ENCODE measurements around the gene ITFG2.
"Not testable (repeated sequence)": the region's sequence is repeated elsewhere in the genome, so short reads cannot be mapped to it uniquely, and the experiment has no call there.

The ITFG2 gene

GRCh38 chr12:2857576-2857975 is 45.1 kb downstream of the ITFG2 start:
- ChIA-PET POLR2A (no interaction called here), CTCF (interaction anchor here (1.0 to 7.5 kb wide), 6 partner anchors 8 to 177 kb away, joined by 3 to 56 read pairs (median 4); no protein-coding TSS in a partner anchor)
- TF ChIP-seq, protein P1, sequence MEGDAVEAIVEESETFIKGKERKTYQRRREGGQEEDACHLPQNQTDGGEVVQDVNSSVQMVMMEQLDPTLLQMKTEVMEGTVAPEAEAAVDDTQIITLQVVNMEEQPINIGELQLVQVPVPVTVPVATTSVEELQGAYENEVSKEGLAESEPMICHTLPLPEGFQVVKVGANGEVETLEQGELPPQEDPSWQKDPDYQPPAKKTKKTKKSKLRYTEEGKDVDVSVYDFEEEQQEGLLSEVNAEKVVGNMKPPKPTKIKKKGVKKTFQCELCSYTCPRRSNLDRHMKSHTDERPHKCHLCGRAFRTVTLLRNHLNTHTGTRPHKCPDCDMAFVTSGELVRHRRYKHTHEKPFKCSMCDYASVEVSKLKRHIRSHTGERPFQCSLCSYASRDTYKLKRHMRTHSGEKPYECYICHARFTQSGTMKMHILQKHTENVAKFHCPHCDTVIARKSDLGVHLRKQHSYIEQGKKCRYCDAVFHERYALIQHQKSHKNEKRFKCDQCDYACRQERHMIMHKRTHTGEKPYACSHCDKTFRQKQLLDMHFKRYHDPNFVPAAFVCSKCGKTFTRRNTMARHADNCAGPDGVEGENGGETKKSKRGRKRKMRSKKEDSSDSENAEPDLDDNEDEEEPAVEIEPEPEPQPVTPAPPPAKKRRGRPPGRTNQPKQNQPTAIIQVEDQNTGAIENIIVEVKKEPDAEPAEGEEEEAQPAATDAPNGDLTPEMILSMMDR (IDR thresholded peaks at IDR 0.05; ENCODE audit: control extremely low read depth, extremely low read depth, low read depth, missing control alignments): no peak
- no peak for DNase-seq (ENCODE audit: extremely low spot score)

- POLR2A ChIA-PET: no interaction called here
- CTCF ChIA-PET: interaction anchor here (1.0 to 7.5 kb wide), 4 partner anchors 9 to 176 kb away, joined by 3 to 56 read pairs (median 3); no protein-coding TSS in a partner anchor
- no peak for DNase-seq (ENCODE audit: extremely low spot score)
- TF ChIP-seq, protein P1 (IDR thresholded peaks at IDR 0.05; ENCODE audit: control extremely low read depth, extremely low read depth, low read depth, missing control alignments): no peak
Observed at GRCh38 chr12:2858334-2858733, 45.9 kb downstream of the ITFG2 start.

GRCh38 chr12:2858944-2859421 is 46.5 kb downstream of the ITFG2 start:
- CTCF ChIA-PET: interaction anchor here (1.4 to 1.5 kb wide), 2 partner anchors 23 to 175 kb away, joined by 3 read pairs; no protein-coding TSS in a partner anchor
- no peak for DNase-seq (ENCODE audit: extremely low spot score)
- TF ChIP-seq, protein P1 (IDR thresholded peaks at IDR 0.05; ENCODE audit: control extremely low read depth, extremely low read depth, low read depth, missing control alignments): no peak
- POLR2A ChIA-PET: no interaction called here

DNA sequence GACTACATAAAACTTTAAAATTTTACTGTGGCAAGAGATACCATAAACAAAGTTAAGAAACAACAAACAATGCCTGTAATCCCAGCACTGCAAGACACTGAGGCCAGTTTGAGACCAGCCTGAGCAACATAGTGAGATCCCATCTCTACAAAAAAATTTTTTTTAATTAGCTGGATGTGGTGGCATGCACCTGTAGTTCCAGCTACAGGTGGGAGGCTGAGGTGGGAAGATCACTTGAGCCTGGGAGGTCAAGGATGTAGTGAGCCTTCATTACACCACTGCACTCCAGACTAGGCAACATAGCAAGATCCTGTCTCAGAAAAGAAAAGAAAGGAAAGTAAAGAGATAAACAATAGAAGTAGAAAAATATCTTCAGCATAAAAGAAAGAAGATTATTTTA is 47.7 kb downstream of the ITFG2 start:
- no peak for DNase-seq (ENCODE audit: extremely low spot score)
- CTCF ChIA-PET: interaction anchor here (1.1 kb wide), 1 partner anchor 30 kb away, joined by 4 read pairs; the partner anchor contains the start of gene TULP3
- TF ChIP-seq, protein P1 (IDR thresholded peaks at IDR 0.05; ENCODE audit: control extremely low read depth, extremely low read depth, low read depth, missing control alignments): no peak
- POLR2A ChIA-PET: no interaction called here

DNA sequence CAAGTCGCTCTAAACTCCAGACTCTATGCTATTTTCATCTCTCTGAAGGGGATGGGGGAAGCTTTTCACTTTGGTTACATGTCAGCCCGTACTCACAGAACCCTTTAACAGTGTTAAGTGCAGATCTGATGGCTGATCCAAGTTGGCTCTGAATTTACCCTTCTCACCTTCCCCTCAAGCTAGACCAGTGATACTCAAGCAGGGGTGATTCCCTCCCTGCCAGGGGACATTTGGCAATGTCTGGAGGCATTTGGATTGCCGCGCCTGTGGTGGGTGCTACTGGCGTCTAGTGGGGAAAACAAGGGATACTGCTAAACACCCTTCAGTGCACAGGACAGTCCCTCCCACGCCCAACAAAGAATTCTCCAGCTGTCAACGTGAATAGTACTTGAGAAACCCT is 50.4 kb downstream of the ITFG2 start:
- DNase-seq (ENCODE audit: extremely low spot score): no peak
- TF ChIP-seq, protein P1 (IDR thresholded peaks at IDR 0.05; ENCODE audit: control extremely low read depth, extremely low read depth, low read depth, missing control alignments): no peak
- CTCF ChIA-PET: interaction anchor here (3.4 kb wide), 1 partner anchor 9 kb away, joined by 23 read pairs; no protein-coding TSS in a partner anchor
- POLR2A ChIA-PET: interaction anchor here (0.5 kb wide), 1 partner anchor 22 kb away, joined by 4 read pairs; no protein-coding TSS in a partner anchor

- POLR2A ChIA-PET: interaction anchor here (0.5 kb wide), 1 partner anchor 22 kb away, joined by 4 read pairs; no protein-coding TSS in a partner anchor
- not testable (repeated sequence) for DNase-seq (ENCODE audit: extremely low spot score)
- CTCF ChIA-PET: interaction anchor here (3.4 kb wide), 1 partner anchor 9 kb away, joined by 23 read pairs; no protein-coding TSS in a partner anchor
Observed at GRCh38 chr12:2863402-2863801, 50.9 kb downstream of the ITFG2 start.

DNA sequence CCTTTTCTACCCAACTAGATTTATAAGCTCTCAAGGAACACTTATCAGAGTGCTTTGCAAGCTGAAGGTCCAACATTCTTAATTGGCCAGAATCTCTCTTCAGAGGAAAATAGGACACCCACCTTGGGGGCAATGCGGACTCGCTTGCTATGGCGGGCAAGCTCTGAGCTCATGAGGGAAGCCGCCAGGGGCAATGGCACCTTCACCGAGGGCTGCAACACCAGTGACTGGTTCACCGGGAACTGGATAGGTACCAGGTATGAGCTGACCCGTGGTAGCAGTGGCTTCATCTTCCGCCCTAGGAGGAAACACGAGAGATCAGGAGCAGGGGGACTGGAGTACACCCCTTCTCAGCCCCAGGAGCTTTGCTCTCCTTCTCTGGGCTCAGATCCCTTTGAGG is 51.7 kb downstream of the ITFG2 start:
- TF ChIP-seq, protein P1 (IDR thresholded peaks at IDR 0.05; ENCODE audit: control extremely low read depth, extremely low read depth, low read depth, missing control alignments): no peak
- ChIA-PET CTCF (interaction anchor here (1.0 to 3.4 kb wide), 3 partner anchors 10 to 21 kb away, joined by 3 to 23 read pairs (median 6); no protein-coding TSS in a partner anchor), POLR2A (no interaction called here)
- DNase-seq (ENCODE audit: extremely low spot score): no peak

DNA sequence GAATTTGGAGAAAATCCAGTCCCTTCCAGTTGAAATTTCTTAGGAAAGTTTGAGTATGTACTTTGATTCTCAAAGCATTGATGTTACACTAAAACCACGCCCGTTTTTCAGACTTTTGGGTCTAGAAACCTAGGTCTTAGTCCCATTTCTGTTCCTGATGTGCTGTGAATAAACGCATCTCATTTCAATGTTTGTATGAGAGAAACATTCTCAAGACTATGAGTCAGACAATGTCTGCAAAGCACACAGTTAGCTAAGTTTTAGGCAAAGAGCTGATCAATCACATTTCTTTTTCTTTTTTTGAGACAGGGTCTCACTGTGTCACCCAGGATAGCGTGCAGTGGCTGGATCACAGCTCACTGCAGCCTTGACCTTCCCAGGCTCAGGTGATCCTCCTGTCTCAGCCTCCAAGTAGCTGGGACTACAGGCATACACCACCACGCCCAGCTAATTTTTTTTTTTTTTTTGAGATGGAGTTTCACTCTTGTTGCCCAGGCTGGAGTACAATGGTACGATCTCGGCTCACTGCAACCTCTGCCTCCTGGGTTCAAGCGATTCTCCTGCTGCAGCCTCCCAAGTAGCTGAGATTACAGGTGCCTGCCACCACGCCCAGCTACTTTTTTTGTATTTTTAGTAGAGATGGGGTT is 56.6 kb downstream of the ITFG2 start:
- CTCF ChIA-PET: interaction anchor here (1.0 to 3.3 kb wide), 4 partner anchors 8 to 75 kb away, joined by 3 to 18 read pairs (median 3); partner anchors contain the start of genes FOXM1 and RHNO1
- POLR2A ChIA-PET; DNase-seq (ENCODE audit: extremely low spot score): not testable (repeated sequence)

Data from GM10248 (cell line).